Hepatocyte (in vitro differentiated cells): ENCODE results near the gene CYSTM1. TPM values are rescaled to one million over a fixed set of nuclear protein-coding genes. Genes with fewer than 3 reads are reported as not detected.

Experiments
- DNase-seq: peaks from one replicate; pipeline ENCODE4 v3.0.0-alpha.2; 2016; ENCODE audit warnings: low spot score
- H2AFZ ChIP-seq: fragments of 200-600 bp; sonication (generic); 2 replicates; pipeline ENCODE4 v1.6.0; 2016; ENCODE audit warnings: antibody characterized with exemption, mild to moderate bottlenecking
- H3K27ac ChIP-seq: fragments of 200-600 bp; sonication (generic); 2 replicates; pipeline ENCODE4 v1.5.1; 2016; ENCODE audit warnings: mild to moderate bottlenecking
- H3K27me3 ChIP-seq: fragments of 200-600 bp; sonication (generic); 2 replicates; pipeline ENCODE4 v1.6.1; 2016
- H3K36me3 ChIP-seq: fragments of 200-600 bp; sonication (generic); replicated peaks from 2 replicates; pipeline ENCODE4 v1.5.1; 2016; ENCODE audit warnings: low read depth; ENCODE audit not compliant: insufficient read depth
- H3K4me1 ChIP-seq: fragments of 200-600 bp; sonication (generic); 2 replicates; pipeline ENCODE4 v1.5.1; 2016; ENCODE audit warnings: mild to moderate bottlenecking, moderate library complexity; ENCODE audit not compliant: insufficient read depth
- H3K4me2 ChIP-seq: fragments of 200-600 bp; sonication (generic); 2 replicates; pipeline ENCODE4 v1.6.0; 2016
- H3K4me3 ChIP-seq: fragments of 200-600 bp; sonication (generic); 2 replicates; pipeline ENCODE4 v1.5.1; 2016; ENCODE audit warnings: mild to moderate bottlenecking
- H3K79me2 ChIP-seq: fragments of 200-600 bp; sonication (generic); 2 replicates; pipeline ENCODE4 v1.6.0; 2017; ENCODE audit warnings: mild to moderate bottlenecking
- H3K9me2 ChIP-seq: fragments of 200-600 bp; sonication (generic); replicated peaks from 2 replicates; pipeline ENCODE4 v1.6.0; 2017; ENCODE audit warnings: mild to moderate bottlenecking; ENCODE audit not compliant: insufficient read depth
- H3K9me3 ChIP-seq: fragments of 200-600 bp; sonication (generic); 2 replicates; pipeline ENCODE4 v1.5.1; 2016; ENCODE audit warnings: low read depth, mild to moderate bottlenecking
- H4K20me1 ChIP-seq: fragments of 200-600 bp; sonication (generic); 2 replicates; pipeline ENCODE4 v1.6.0; 2016; ENCODE audit warnings: mild to moderate bottlenecking; ENCODE audit not compliant: insufficient read depth, poor library complexity, severe bottlenecking
- CTCF ChIP-seq: fragments of 200-600 bp; sonication (generic); IDR thresholded peaks from 2 replicates; pipeline ENCODE4 v1.5.1; 2016; ENCODE audit warnings: antibody characterized with exemption, mild to moderate bottlenecking; ENCODE audit not compliant: poor library complexity
- EZH2 ChIP-seq: fragments of 200-600 bp; sonication (generic); IDR thresholded peaks from 2 replicates; pipeline ENCODE4 v1.6.1; 2016; ENCODE audit warnings: antibody characterized with exemption, mild to moderate bottlenecking, borderline replicate concordance
- EZH2phosphoT487 ChIP-seq: fragments of 200-600 bp; sonication (generic); IDR thresholded peaks from one replicate; pipeline ENCODE4 v1.6.1; 2018; ENCODE audit warnings: antibody characterized with exemption, mild to moderate bottlenecking, low read depth, moderate library complexity; ENCODE audit not compliant: unreplicated experiment, severe bottlenecking
- WGBS: methylation state at CpG from one replicate; pipeline ENCODE4 v1.1.6; 2016; ENCODE audit warnings: low lambda C conversion rate; ENCODE audit errors: missing lambda C conversion rate; 5-methylcytosine and 5-hydroxymethylcytosine counted together
- polyA plus RNA-seq: library from polyadenylated mRNA; unstranded; fragments of >200 nt; fragmentation: Nextera tagmentation; extraction: Ambion mirVana; gene quantifications from 2 replicates; pipeline ENCODE4 v1.2.1, GENCODE V29; 2016
- total RNA-seq: library from RNA; depleted of rRNA; stranded (reverse); fragments of >200 nt; gene quantifications from 2 replicates; pipeline ENCODE4 v1.2.3, GENCODE V29; 2014

CYSTM1 gene
- total and polyA plus RNA-seq, 2 experiments from 2014 or later = 111 to 262 TPM

GRCh38 chr5:140182803-140183367 lies 7.9 kb downstream of the CYSTM1 start:
- DNase-seq = peak; percentile 30
- Histone ChIP-seq H3K9me3 (no peaks in the 10 kb centered on the region), H4K20me1 (no peaks in the 10 kb centered on the region), H3K4me2 (peak overlapping the region; percentile 58), H3K36me3 (no peaks in the 10 kb centered on the region), H3K27ac (peak overlapping the region; percentile 58), H3K27me3 (no peaks in the 10 kb centered on the region), H3K4me3 (no peak overlapping the region), H2AFZ (peak overlapping the region; percentile 10), H3K9me2 (no peaks in the 10 kb centered on the region), H3K4me1 (peaks cover 24% of the 10 kb centered on the region), H3K79me2 (peaks cover 79% of the 10 kb centered on the region)
- TF ChIP-seq EZH2 (no peak), CTCF (no peak), EZH2phosphoT487 (no peak)
- 47% methylated on average over 5 of the region's 5 CpGs for WGBS

- 83% methylated on average over 2 of the region's 2 CpGs for WGBS
- Histone ChIP-seq H3K4me3 (no peak overlapping the region), H2AFZ (no peak overlapping the region), H3K27ac (no peak overlapping the region), H3K79me2 (peaks cover 64% of the 10 kb centered on the region), H3K36me3 (no peaks in the 10 kb centered on the region), H3K4me1 (peaks cover 22% of the 10 kb centered on the region), H3K9me2 (no peaks in the 10 kb centered on the region), H3K9me3 (no peaks in the 10 kb centered on the region), H4K20me1 (no peaks in the 10 kb centered on the region), H3K4me2 (no peak overlapping the region), H3K27me3 (no peaks in the 10 kb centered on the region)
- TF ChIP-seq CTCF (no peak), EZH2 (no peak), EZH2phosphoT487 (no peak)
- no peak for DNase-seq
Observed at GRCh38 chr5:140185409-140185808, 10.4 kb downstream of the CYSTM1 start.

GRCh38 chr5:140186267-140186671 lies 11.3 kb downstream of the CYSTM1 start:
- Histone ChIP-seq H3K9me3 (no peaks in the 10 kb centered on the region), H3K4me2 (no peak overlapping the region), H3K79me2 (peaks cover 64% of the 10 kb centered on the region), H3K36me3 (no peaks in the 10 kb centered on the region), H3K4me1 (peaks cover 28% of the 10 kb centered on the region), H3K4me3 (no peak overlapping the region), H4K20me1 (no peaks in the 10 kb centered on the region), H3K9me2 (no peaks in the 10 kb centered on the region), H3K27me3 (no peaks in the 10 kb centered on the region), H3K27ac (no peak overlapping the region), H2AFZ (no peak overlapping the region)
- TF ChIP-seq EZH2 (no peak), EZH2phosphoT487 (no peak), CTCF (no peak)
- WGBS = 77% methylated on average over 5 of the region's 5 CpGs
- DNase-seq = no peak
